Fibroblast of lung (primary cell): ENCODE results near the gene BACE1. TPM values are rescaled to one million over a fixed set of nuclear protein-coding genes. Genes with fewer than 3 reads are reported as not detected.

Source experiments
- DNase-seq, 2 donors: peaks; one replicate each; pipeline versions ENCODE4 v3.0.0 to v3.0.0-alpha.2; 2010; ENCODE audit warnings: low read depth in 2 of 2
- H2AFZ ChIP-seq: 2 replicates; pipeline ENCODE4 v1.5.1; 2012; ENCODE audit warnings: low read length, control low read depth, inconsistent platforms
- H3K27ac ChIP-seq: 2 replicates; pipeline ENCODE4 v1.5.1; 2011; ENCODE audit warnings: low read length, control low read depth; ENCODE audit not compliant: insufficient read depth
- H3K27me3 ChIP-seq: 2 replicates; pipeline ENCODE4 v1.5.1; 2011; ENCODE audit warnings: mild to moderate bottlenecking, low read length; ENCODE audit not compliant: control insufficient read depth, insufficient read depth
- H3K36me3 ChIP-seq: 2 replicates; pipeline ENCODE4 v1.5.1; 2011; ENCODE audit warnings: low read length; ENCODE audit not compliant: control insufficient read depth, insufficient read depth
- H3K4me1 ChIP-seq: 2 replicates; pipeline ENCODE4 v1.5.1; 2011; ENCODE audit warnings: low read length; ENCODE audit not compliant: control insufficient read depth, insufficient read depth; ENCODE audit errors: extremely low read depth
- H3K4me2 ChIP-seq: 2 replicates; pipeline ENCODE4 v1.5.1; 2011; ENCODE audit warnings: low read length, control low read depth; ENCODE audit not compliant: insufficient read depth; ENCODE audit errors: extremely low read depth
- H3K4me3 ChIP-seq, 4 experiments: fragments of 200-600 bp in 1 of 4; sonication (generic) in 1 of 4; replicated peaks in 1 of 4; 2 replicates each; pipeline ENCODE4 v1.5.1; 2011 to 2016; ENCODE audit warnings: low read length in 4 of 4, low read depth in 3 of 4, mild to moderate bottlenecking in 3 of 4, control low read depth in 2 of 4, inconsistent platforms in 1 of 4, mixed read lengths in 1 of 4; ENCODE audit not compliant: insufficient read depth in 1 of 4; ENCODE audit errors: control extremely low read depth in 1 of 4
- H3K79me2 ChIP-seq: 2 replicates; pipeline ENCODE4 v1.5.1; 2012; ENCODE audit warnings: mild to moderate bottlenecking, low read length, inconsistent platforms; ENCODE audit not compliant: control insufficient read depth, insufficient read depth
- H3K9ac ChIP-seq: 2 replicates; pipeline ENCODE4 v1.5.1; 2011; ENCODE audit warnings: mild to moderate bottlenecking, low read length, control low read depth; ENCODE audit not compliant: insufficient read depth
- H3K9me3 ChIP-seq: 2 replicates; pipeline ENCODE4 v1.5.1; 2012; ENCODE audit warnings: low read depth, low read length; ENCODE audit not compliant: control insufficient read depth, insufficient read depth
- H4K20me1 ChIP-seq: 2 replicates; pipeline ENCODE4 v1.5.1; 2011; ENCODE audit warnings: low read length; ENCODE audit not compliant: control insufficient read depth, insufficient read depth; ENCODE audit errors: extremely low read depth
- EZH2 ChIP-seq: IDR thresholded peaks from 2 replicates; pipeline ENCODE4 v1.5.1; 2012; ENCODE audit warnings: low read length, control low read depth, mild to moderate bottlenecking; ENCODE audit errors: missing control alignments
- polyA plus RNA-seq, 2 donors: library from polyadenylated mRNA; depleted of rRNA in 1 of 2; stranded (reverse) in 1 of 2; unstranded in 1 of 2; fragments of >200 nt; gene quantifications; 2 replicates each; pipeline ENCODE4 v1.2.1, GENCODE V29; 2011 to 2012; ENCODE audit warnings: missing spikeins in 1 of 2
- total RNA-seq: library from RNA; depleted of rRNA; stranded (reverse); fragments of >200 nt; gene quantifications from 2 replicates; pipeline ENCODE4 v1.2.1, GENCODE V29; 2014
- TF ChIP-seq, protein P1 (sequence below), 2 donors: IDR thresholded peaks in 1 of 2; conservative IDR thresholded peaks in 1 of 2; 1 replicate in 1 of 2; 2 replicates in 1 of 2; pipeline ENCODE4 v1.5.1; 2011 to 2012; ENCODE audit warnings: low read length in 2 of 2, control low read depth in 1 of 2, inconsistent platforms in 1 of 2, low read depth in 1 of 2, mild to moderate bottlenecking in 1 of 2

BACE1 gene
- total and polyA plus RNA-seq, 2 donors (not counting 1 experiment from before 2014, with no cell fraction given): 23.1 to 62.7 TPM

- Histone ChIP-seq H3K9me3 (no peaks in the 10 kb centered on the region), H3K4me2 (no peak within 1 kb of the TSS), H3K4me1 (no peaks in the 10 kb centered on the region), H3K79me2 (no peaks in the 10 kb centered on the region), H3K27ac (no peak within 1 kb of the TSS), H2AFZ (no peak within 1 kb of the TSS), H4K20me1 (no peaks in the 10 kb centered on the region), H3K36me3 (peaks cover 19% of the 10 kb centered on the region), H3K27me3 (no peaks in the 10 kb centered on the region), H3K9ac (no peak within 1 kb of the TSS), H3K4me3 (no peak within 1 kb of the TSS)
- no peak for DNase-seq
- TF ChIP-seq EZH2: no peak
- TF ChIP-seq, protein P1, sequence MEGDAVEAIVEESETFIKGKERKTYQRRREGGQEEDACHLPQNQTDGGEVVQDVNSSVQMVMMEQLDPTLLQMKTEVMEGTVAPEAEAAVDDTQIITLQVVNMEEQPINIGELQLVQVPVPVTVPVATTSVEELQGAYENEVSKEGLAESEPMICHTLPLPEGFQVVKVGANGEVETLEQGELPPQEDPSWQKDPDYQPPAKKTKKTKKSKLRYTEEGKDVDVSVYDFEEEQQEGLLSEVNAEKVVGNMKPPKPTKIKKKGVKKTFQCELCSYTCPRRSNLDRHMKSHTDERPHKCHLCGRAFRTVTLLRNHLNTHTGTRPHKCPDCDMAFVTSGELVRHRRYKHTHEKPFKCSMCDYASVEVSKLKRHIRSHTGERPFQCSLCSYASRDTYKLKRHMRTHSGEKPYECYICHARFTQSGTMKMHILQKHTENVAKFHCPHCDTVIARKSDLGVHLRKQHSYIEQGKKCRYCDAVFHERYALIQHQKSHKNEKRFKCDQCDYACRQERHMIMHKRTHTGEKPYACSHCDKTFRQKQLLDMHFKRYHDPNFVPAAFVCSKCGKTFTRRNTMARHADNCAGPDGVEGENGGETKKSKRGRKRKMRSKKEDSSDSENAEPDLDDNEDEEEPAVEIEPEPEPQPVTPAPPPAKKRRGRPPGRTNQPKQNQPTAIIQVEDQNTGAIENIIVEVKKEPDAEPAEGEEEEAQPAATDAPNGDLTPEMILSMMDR (conservative IDR thresholded peaks at IDR 0.05 in 1 of 2, IDR thresholded peaks at IDR 0.05 in 1 of 2; ENCODE audit: low read depth in 1 of 2, low read length in 2 of 2): no peak
Measured at GRCh38 chr11:117290809-117291396, 25.2 kb downstream of the BACE1 start, which contains the start of gene BACE1-AS. Gene BACE1-AS (plus strand): TSS chr11:117291346.

- Histone ChIP-seq H3K4me3 (no peak overlapping the region), H3K9me3 (no peaks in the 10 kb centered on the region), H3K9ac (no peak overlapping the region), H3K27ac (no peak overlapping the region), H3K27me3 (no peaks in the 10 kb centered on the region), H4K20me1 (no peaks in the 10 kb centered on the region), H3K36me3 (peaks cover 22% of the 10 kb centered on the region), H3K79me2 (no peaks in the 10 kb centered on the region), H3K4me2 (no peak overlapping the region), H2AFZ (no peak overlapping the region), H3K4me1 (no peaks in the 10 kb centered on the region)
- TF ChIP-seq, protein P1 (conservative IDR thresholded peaks at IDR 0.05 in 1 of 2, IDR thresholded peaks at IDR 0.05 in 1 of 2; ENCODE audit: low read depth in 1 of 2, low read length in 2 of 2): no peak
- no peak for TF ChIP-seq EZH2
- DNase-seq: no peak
Measured at GRCh38 chr11:117289795-117290194, 26.3 kb downstream of the BACE1 start.

DNA sequence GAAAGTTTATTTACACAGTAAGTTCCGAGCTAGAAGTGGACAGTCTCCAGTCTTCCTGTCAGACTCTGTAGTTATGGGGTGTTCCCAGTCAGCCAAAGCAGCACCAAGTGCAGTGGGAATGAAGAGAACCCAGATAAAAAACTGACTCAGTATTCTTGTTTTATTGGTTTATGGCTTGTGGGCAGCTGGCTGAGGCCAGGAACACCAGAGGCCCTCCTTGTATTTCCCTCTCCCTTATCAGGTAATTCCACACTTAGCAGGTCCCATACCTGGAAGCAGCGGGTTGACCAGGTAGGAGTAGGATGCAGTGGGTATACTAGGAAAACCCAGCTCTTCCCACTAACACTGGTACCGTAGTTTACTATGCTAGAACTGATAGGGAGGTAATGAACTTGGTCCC is 28.4 kb downstream of the BACE1 start:
- Histone ChIP-seq H3K36me3 (peaks cover 15% of the 10 kb centered on the region), H2AFZ (no peak overlapping the region), H3K27me3 (no peaks in the 10 kb centered on the region), H3K9me3 (no peaks in the 10 kb centered on the region), H3K27ac (no peak overlapping the region), H3K9ac (no peak overlapping the region), H4K20me1 (no peaks in the 10 kb centered on the region), H3K4me3 (no peak overlapping the region), H3K4me1 (no peaks in the 10 kb centered on the region), H3K79me2 (no peaks in the 10 kb centered on the region), H3K4me2 (no peak overlapping the region)
- DNase-seq: no peak
- TF ChIP-seq, protein P1 (conservative IDR thresholded peaks at IDR 0.05 in 1 of 2, IDR thresholded peaks at IDR 0.05 in 1 of 2; ENCODE audit: low read depth in 1 of 2, low read length in 2 of 2): no peak
- no peak for TF ChIP-seq EZH2
